ENCODE data around the gene PRSS50. TPM values are rescaled to one million over a fixed set of nuclear protein-coding genes. Genes with fewer than 3 reads are reported as not detected.

PRSS50 gene
- total and polyA plus RNA-seq, 2 donors (not counting 3 experiments of a cell fraction or from before 2014, with no cell fraction given) = not detected

GRCh38 chr3:46684891-46685290, 32.8 kb downstream of the PRSS50 start:
- CTCF ChIA-PET = interaction anchor here (1.0 kb wide), 1 partner anchor 11 kb away, joined by 3 read pairs; no protein-coding TSS in a partner anchor
- Histone ChIP-seq H3K27me3 (ENCODE audit: control insufficient read depth in 2 of 2, insufficient read depth in 2 of 2, low read length in 2 of 2) (no peaks in the 10 kb centered on the region), H3K27ac (ENCODE audit: insufficient read depth, low read depth, low read length) (no peak overlapping the region), H3K36me3 (ENCODE audit: control insufficient read depth in 2 of 2, extremely low read depth in 1 of 2, insufficient read depth in 2 of 2, low read length in 2 of 2) (no peaks in the 10 kb centered on the region), H3K9me1 (replicated peaks; ENCODE audit: control insufficient read depth, extremely low read depth, insufficient read depth, low read length) (no peaks in the 10 kb centered on the region), H4K20me1 (replicated peaks; ENCODE audit: control insufficient read depth, extremely low read depth, insufficient read depth, low read length) (no peaks in the 10 kb centered on the region), H3K4me2 (ENCODE audit: insufficient read depth, low read length) (no peak overlapping the region), H3K9ac (replicated peaks; ENCODE audit: extremely low read depth, insufficient read depth, low read length) (no peak overlapping the region), H3K4me3 (replicated peaks in 1 of 3; ENCODE audit: insufficient read depth in 1 of 3, low read depth in 1 of 3, low read length in 3 of 3) (no peak overlapping the region), H3K79me2 (ENCODE audit: control insufficient read depth, insufficient read depth, low read length) (no peaks in the 10 kb centered on the region), H2AFZ (ENCODE audit: low read depth, low read length) (no peak overlapping the region), H3K4me1 (ENCODE audit: control insufficient read depth, extremely low read depth, insufficient read depth, low read length) (no peaks in the 10 kb centered on the region), H3K9me3 (replicated peaks; ENCODE audit: control insufficient read depth, insufficient read depth, low read length) (no peaks in the 10 kb centered on the region)
- POLR2A ChIA-PET = no interaction called here
- BruUV-seq (replicated peaks) = no TSS peak
- FAIRE-seq (no peak), DNase-seq (ENCODE audit: low read depth, low spot score) (no peak)
- intact Hi-C loops (cut with micrococcal nuclease) = no loop called here
- dilution Hi-C loops (cut with MboI; ENCODE audit: extremely low pct_ligation_motif_present, low sequenced_read_pairs) = no loop called here
- no peak for TF ChIP-seq POLR2A (IDR thresholded peaks at IDR 0.05; ENCODE audit: low read depth, low read length)
- TF ChIP-seq POLR2AphosphoS5 (IDR thresholded peaks at IDR 0.05; ENCODE audit: insufficient read depth, low read depth, low read length) = no peak
- no peak for TF ChIP-seq MAX (IDR thresholded peaks at IDR 0.05; ENCODE audit: insufficient read depth, insufficient read length)
- TF ChIP-seq, protein P1, sequence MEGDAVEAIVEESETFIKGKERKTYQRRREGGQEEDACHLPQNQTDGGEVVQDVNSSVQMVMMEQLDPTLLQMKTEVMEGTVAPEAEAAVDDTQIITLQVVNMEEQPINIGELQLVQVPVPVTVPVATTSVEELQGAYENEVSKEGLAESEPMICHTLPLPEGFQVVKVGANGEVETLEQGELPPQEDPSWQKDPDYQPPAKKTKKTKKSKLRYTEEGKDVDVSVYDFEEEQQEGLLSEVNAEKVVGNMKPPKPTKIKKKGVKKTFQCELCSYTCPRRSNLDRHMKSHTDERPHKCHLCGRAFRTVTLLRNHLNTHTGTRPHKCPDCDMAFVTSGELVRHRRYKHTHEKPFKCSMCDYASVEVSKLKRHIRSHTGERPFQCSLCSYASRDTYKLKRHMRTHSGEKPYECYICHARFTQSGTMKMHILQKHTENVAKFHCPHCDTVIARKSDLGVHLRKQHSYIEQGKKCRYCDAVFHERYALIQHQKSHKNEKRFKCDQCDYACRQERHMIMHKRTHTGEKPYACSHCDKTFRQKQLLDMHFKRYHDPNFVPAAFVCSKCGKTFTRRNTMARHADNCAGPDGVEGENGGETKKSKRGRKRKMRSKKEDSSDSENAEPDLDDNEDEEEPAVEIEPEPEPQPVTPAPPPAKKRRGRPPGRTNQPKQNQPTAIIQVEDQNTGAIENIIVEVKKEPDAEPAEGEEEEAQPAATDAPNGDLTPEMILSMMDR (IDR thresholded peaks at IDR 0.05; ENCODE audit: extremely low read depth in 1 of 2, insufficient read depth in 1 of 2, low read depth in 1 of 2, low read length in 2 of 2) = no peak
- TF ChIP-seq GATA2 (IDR thresholded peaks at IDR 0.05; ENCODE audit: insufficient read depth, insufficient read length, low read depth, low read length) = no peak

- H3K79me2 ChIP-seq (ENCODE audit: control insufficient read depth, insufficient read depth, low read length) = no peaks in the 10 kb centered on the region
- dilution Hi-C loops (cut with MboI; ENCODE audit: extremely low pct_ligation_motif_present, low sequenced_read_pairs) = no loop called here
- H3K27ac ChIP-seq (ENCODE audit: insufficient read depth, low read depth, low read length) = no peak overlapping the region
- H3K4me2 ChIP-seq (ENCODE audit: insufficient read depth, low read length) = no peak overlapping the region
- CTCF ChIA-PET = no interaction called here
- no peaks in the 10 kb centered on the region for H3K36me3 ChIP-seq (ENCODE audit: control insufficient read depth in 2 of 2, extremely low read depth in 1 of 2, insufficient read depth in 2 of 2, low read length in 2 of 2)
- H2AFZ ChIP-seq (ENCODE audit: low read depth, low read length) = no peak overlapping the region
- no peaks in the 10 kb centered on the region for H3K9me3 ChIP-seq (replicated peaks; ENCODE audit: control insufficient read depth, insufficient read depth, low read length)
- intact Hi-C loops (cut with micrococcal nuclease) = no loop called here
- DNase-seq (ENCODE audit: low read depth, low spot score) (no peak), FAIRE-seq (no peak)
- H3K9me1 ChIP-seq (replicated peaks; ENCODE audit: control insufficient read depth, extremely low read depth, insufficient read depth, low read length) = no peaks in the 10 kb centered on the region
- POLR2A ChIA-PET = no interaction called here
- TF ChIP-seq MAX (IDR thresholded peaks at IDR 0.05; ENCODE audit: insufficient read depth, insufficient read length) (no peak), EZH2 (IDR thresholded peaks at IDR 0.05; ENCODE audit: borderline replicate concordance, low read depth, low read length, severe bottlenecking) (no peak), GATA2 (IDR thresholded peaks at IDR 0.05; ENCODE audit: insufficient read depth, insufficient read length, low read depth, low read length) (no peak), MYC (IDR thresholded peaks at IDR 0.05; ENCODE audit: low read depth, low read length) (no peak), POLR2A (IDR thresholded peaks at IDR 0.05; ENCODE audit: low read depth, low read length) (no peak), JUN (IDR thresholded peaks at IDR 0.05; ENCODE audit: borderline replicate concordance, insufficient read depth, insufficient read length, low read depth) (no peak), POLR2AphosphoS5 (IDR thresholded peaks at IDR 0.05; ENCODE audit: insufficient read depth, low read depth, low read length) (no peak), FOS (IDR thresholded peaks at IDR 0.05; ENCODE audit: borderline replicate concordance, insufficient read depth, low read length) (no peak)
- TF ChIP-seq, protein P1 (IDR thresholded peaks at IDR 0.05; ENCODE audit: extremely low read depth in 1 of 2, insufficient read depth in 1 of 2, low read depth in 1 of 2, low read length in 2 of 2) = no peak
- BruUV-seq (replicated peaks) = no TSS peak
- no peaks in the 10 kb centered on the region for H4K20me1 ChIP-seq (replicated peaks; ENCODE audit: control insufficient read depth, extremely low read depth, insufficient read depth, low read length)
- no peak overlapping the region for H3K9ac ChIP-seq (replicated peaks; ENCODE audit: extremely low read depth, insufficient read depth, low read length)
- no peak overlapping the region for H3K4me3 ChIP-seq (replicated peaks in 1 of 3; ENCODE audit: insufficient read depth in 1 of 3, low read depth in 1 of 3, low read length in 3 of 3)
- H3K27me3 ChIP-seq (ENCODE audit: control insufficient read depth in 2 of 2, insufficient read depth in 2 of 2, low read length in 2 of 2) = no peaks in the 10 kb centered on the region
- H3K4me1 ChIP-seq (ENCODE audit: control insufficient read depth, extremely low read depth, insufficient read depth, low read length) = no peaks in the 10 kb centered on the region
Measured at GRCh38 chr3:46682974-46683373, 34.7 kb downstream of the PRSS50 start.

All from endothelial cell of umbilical vein (primary cell).